ENCODE measurements around the gene FMNL2.
A peak's percentile ranks its signal among the peaks of the same experiment; 100 is the strongest.

Gene FMNL2

GRCh38 chr2:152646775-152647174 lies 311.8 kb downstream of the FMNL2 start:
- Histone ChIP-seq H3K9me3 (ENCODE audit: low read length) (no peaks in the 10 kb centered on the region), H4K20me1 (ENCODE audit: insufficient read depth, low read length) (no peaks in the 10 kb centered on the region), H3K9ac (ENCODE audit: low read length) (no peak overlapping the region), H3K27me3 (ENCODE audit: insufficient read depth, low read length) (no peaks in the 10 kb centered on the region), H3K4me1 (ENCODE audit: insufficient read depth, low read length, severe bottlenecking) (no peaks in the 10 kb centered on the region), H3K79me2 (ENCODE audit: insufficient read depth, low read length) (no peaks in the 10 kb centered on the region), H3F3A (ENCODE audit: insufficient read depth, low read length) (no peaks in the 10 kb centered on the region), H3K27ac (ENCODE audit: low read depth, low read length, poor library complexity, severe bottlenecking) (no peak overlapping the region), H3K36me3 (ENCODE audit: insufficient read depth, low read length) (peaks cover 9% of the 10 kb centered on the region), H3K4me2 (ENCODE audit: low read length) (no peak overlapping the region), H2AFZ (ENCODE audit: low read length) (no peak overlapping the region), H3K9me2 (ENCODE audit: low read depth, low read length) (no peaks in the 10 kb centered on the region), H3K4me3 (ENCODE audit: low read depth, low read length, poor library complexity, severe bottlenecking) (no peak overlapping the region)
- TF ChIP-seq EZH2 (IDR thresholded peaks at IDR 0.05; ENCODE audit: borderline replicate concordance, low read length) (no peak), CTCF (IDR thresholded peaks at IDR 0.05; ENCODE audit: low read length) (no peak)

GRCh38 chr2:152647552-152647951 lies 312.6 kb downstream of the FMNL2 start:
- Histone ChIP-seq H3K9ac (ENCODE audit: low read length) (no peak overlapping the region), H3K4me3 (ENCODE audit: low read depth, low read length, poor library complexity, severe bottlenecking) (no peak overlapping the region), H3K27me3 (ENCODE audit: insufficient read depth, low read length) (no peaks in the 10 kb centered on the region), H3K9me3 (ENCODE audit: low read length) (no peaks in the 10 kb centered on the region), H3K4me2 (ENCODE audit: low read length) (no peak overlapping the region), H4K20me1 (ENCODE audit: insufficient read depth, low read length) (no peaks in the 10 kb centered on the region), H3K4me1 (ENCODE audit: insufficient read depth, low read length, severe bottlenecking) (no peaks in the 10 kb centered on the region), H3K9me2 (ENCODE audit: low read depth, low read length) (no peaks in the 10 kb centered on the region), H3F3A (ENCODE audit: insufficient read depth, low read length) (no peaks in the 10 kb centered on the region), H3K79me2 (ENCODE audit: insufficient read depth, low read length) (no peaks in the 10 kb centered on the region), H3K27ac (ENCODE audit: low read depth, low read length, poor library complexity, severe bottlenecking) (no peak overlapping the region), H2AFZ (ENCODE audit: low read length) (no peak overlapping the region), H3K36me3 (ENCODE audit: insufficient read depth, low read length) (peaks cover 16% of the 10 kb centered on the region)
- TF ChIP-seq EZH2 (IDR thresholded peaks at IDR 0.05; ENCODE audit: borderline replicate concordance, low read length) (no peak), CTCF (IDR thresholded peaks at IDR 0.05; ENCODE audit: low read length) (no peak)

GRCh38 chr2:152648336-152648735 lies 313.4 kb downstream of the FMNL2 start:
- H3K27ac ChIP-seq (ENCODE audit: low read depth, low read length, poor library complexity, severe bottlenecking), result no peak overlapping the region
- no peaks in the 10 kb centered on the region for H3K79me2 ChIP-seq (ENCODE audit: insufficient read depth, low read length)
- H3F3A ChIP-seq (ENCODE audit: insufficient read depth, low read length), result no peaks in the 10 kb centered on the region
- no peaks in the 10 kb centered on the region for H3K27me3 ChIP-seq (ENCODE audit: insufficient read depth, low read length)
- no peaks in the 10 kb centered on the region for H3K9me3 ChIP-seq (ENCODE audit: low read length)
- H3K4me3 ChIP-seq (ENCODE audit: low read depth, low read length, poor library complexity, severe bottlenecking), result no peak overlapping the region
- H3K36me3 ChIP-seq (ENCODE audit: insufficient read depth, low read length), result peaks cover 22% of the 10 kb centered on the region
- no peaks in the 10 kb centered on the region for H3K9me2 ChIP-seq (ENCODE audit: low read depth, low read length)
- TF ChIP-seq CTCF (IDR thresholded peaks at IDR 0.05; ENCODE audit: low read length) (peak; percentile 18; the same call in 1 of the 2 replicates), EZH2 (IDR thresholded peaks at IDR 0.05; ENCODE audit: borderline replicate concordance, low read length) (no peak)
- no peak overlapping the region for H3K9ac ChIP-seq (ENCODE audit: low read length)
- H3K4me2 ChIP-seq (ENCODE audit: low read length), result no peak overlapping the region
- no peaks in the 10 kb centered on the region for H4K20me1 ChIP-seq (ENCODE audit: insufficient read depth, low read length)
- H2AFZ ChIP-seq (ENCODE audit: low read length), result no peak overlapping the region
- no peaks in the 10 kb centered on the region for H3K4me1 ChIP-seq (ENCODE audit: insufficient read depth, low read length, severe bottlenecking)
